GM12891 (cell line): ENCODE results near the gene AP3S1.
"Not testable (repeated sequence)": the region's sequence is repeated elsewhere in the genome, so short reads cannot be mapped to it uniquely, and the experiment has no call there.

Source experiments
- DNase-seq: peaks from one replicate; pipeline ENCODE4 v3.0.0; 2011; ENCODE audit warnings: low spot score; ENCODE audit not compliant: insufficient read length
- FAIRE-seq: peaks from 2 replicates; lab custom pipeline; 2011; peaks lifted over from hg19 to GRCh38; lab: Jason Lieb, UNC
- PAX5 ChIP-seq: IDR thresholded peaks from 2 replicates; pipeline ENCODE4 v1.6.1; 2011; ENCODE audit warnings: low read length, moderate library complexity, mild to moderate bottlenecking; ENCODE audit not compliant: insufficient read depth, severe bottlenecking
- POLR2A ChIP-seq: IDR thresholded peaks from 2 replicates; pipeline ENCODE4 v1.6.1; 2011; ENCODE audit warnings: low read depth, low read length, control low read depth
- POLR2AphosphoS5 ChIP-seq: IDR thresholded peaks from 2 replicates; pipeline ENCODE4 v1.6.1; 2011; ENCODE audit warnings: low read depth, low read length, control low read depth
- POU2F2 ChIP-seq: IDR thresholded peaks from 2 replicates; pipeline ENCODE4 v1.6.1; 2011; ENCODE audit warnings: low read depth, mild to moderate bottlenecking, control low read depth, low read length, moderate library complexity
- SPI1 ChIP-seq: IDR thresholded peaks from 2 replicates; pipeline ENCODE4 v1.6.1; 2011; ENCODE audit warnings: low read depth, low read length, control low read depth
- TAF1 ChIP-seq: IDR thresholded peaks from 2 replicates; pipeline ENCODE4 v1.6.1; 2011; ENCODE audit warnings: low read depth, low read length, control low read depth

The AP3S1 gene

DNA sequence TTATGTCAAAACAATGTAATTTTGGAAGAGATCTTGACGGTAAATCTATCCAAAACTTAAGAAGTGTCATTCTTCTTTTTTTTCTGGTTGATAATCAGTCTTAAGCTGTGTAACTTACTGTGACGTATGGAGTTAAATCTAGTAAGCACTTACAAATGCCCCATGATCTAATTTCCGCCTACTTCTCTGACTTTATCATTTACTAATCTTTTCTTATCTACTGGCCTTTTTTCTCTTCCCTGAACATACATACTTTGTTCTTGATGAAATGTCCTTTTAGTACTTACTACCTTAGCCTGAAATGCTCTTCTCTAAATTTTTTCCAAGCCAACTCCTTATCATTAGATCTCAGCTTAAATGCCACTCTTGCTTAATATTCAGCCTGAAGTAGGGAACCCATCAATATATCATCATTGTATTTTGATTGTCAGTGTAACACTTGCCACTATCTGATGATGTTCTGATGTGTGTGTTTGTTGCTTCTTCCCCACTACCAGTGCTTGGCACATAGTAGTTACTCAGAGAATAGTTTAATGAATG, 27.6 kb downstream of the AP3S1 start:
- no peak for TF ChIP-seq POU2F2
- no peak for TF ChIP-seq PAX5
- TF ChIP-seq POLR2AphosphoS5 = no peak
- TF ChIP-seq TAF1 = no peak
- no peak for TF ChIP-seq SPI1
- no peak for TF ChIP-seq POLR2A
- peak; percentile 71 for FAIRE-seq
- no peak for DNase-seq

DNA sequence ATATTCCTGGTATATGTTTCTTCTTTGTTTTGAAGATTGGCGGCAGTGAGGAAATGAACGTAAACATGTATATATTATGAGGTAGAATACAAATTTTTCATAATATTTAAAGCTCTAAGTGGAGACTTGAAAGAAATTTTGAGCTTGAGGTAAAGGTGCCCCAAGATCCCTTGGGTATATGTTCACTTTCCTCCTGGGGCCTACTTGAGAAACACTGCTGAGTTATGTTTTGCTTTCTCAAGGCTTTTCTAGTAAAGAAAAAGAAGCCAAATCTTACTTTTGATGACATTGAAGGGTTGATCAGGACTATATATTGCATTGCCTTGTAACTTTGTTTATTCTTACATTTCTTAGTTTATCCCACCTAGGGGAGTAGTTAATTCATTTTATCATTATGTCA, 30.7 kb downstream of the AP3S1 start:
- DNase-seq = no peak
- FAIRE-seq = no peak

DNA sequence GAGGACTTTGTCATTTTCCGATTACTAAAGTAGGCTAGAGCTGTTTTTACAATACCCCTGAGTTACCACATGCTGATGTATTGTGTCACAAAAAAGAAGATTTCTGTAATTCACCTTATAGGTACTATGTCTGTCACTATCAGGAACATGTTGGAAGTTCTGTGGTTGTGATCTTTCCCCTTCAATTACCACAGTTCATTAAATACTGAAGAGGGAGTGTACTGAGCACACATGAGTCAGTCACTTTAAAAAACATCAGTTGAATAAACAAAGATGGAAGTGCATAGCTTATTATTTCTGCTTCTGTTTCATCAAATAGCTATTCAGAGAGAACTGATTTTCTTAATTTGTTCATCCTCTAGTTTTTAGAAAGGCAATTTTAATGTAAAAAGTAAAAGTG, 31.7 kb downstream of the AP3S1 start:
- DNase-seq = no peak
- peak; percentile 20 for FAIRE-seq
- TF ChIP-seq POLR2AphosphoS5 = no peak
- no peak for TF ChIP-seq TAF1
- no peak for TF ChIP-seq PAX5
- TF ChIP-seq SPI1 = no peak
- no peak for TF ChIP-seq POLR2A
- no peak for TF ChIP-seq POU2F2

More for the DNA sequence above, 30.7 kb downstream of the AP3S1 start:
- TF ChIP-seq PAX5 = no peak
- no peak for TF ChIP-seq POLR2AphosphoS5
- no peak for TF ChIP-seq POU2F2
- no peak for TF ChIP-seq POLR2A
- TF ChIP-seq SPI1 = no peak
- TF ChIP-seq TAF1 = no peak

DNA sequence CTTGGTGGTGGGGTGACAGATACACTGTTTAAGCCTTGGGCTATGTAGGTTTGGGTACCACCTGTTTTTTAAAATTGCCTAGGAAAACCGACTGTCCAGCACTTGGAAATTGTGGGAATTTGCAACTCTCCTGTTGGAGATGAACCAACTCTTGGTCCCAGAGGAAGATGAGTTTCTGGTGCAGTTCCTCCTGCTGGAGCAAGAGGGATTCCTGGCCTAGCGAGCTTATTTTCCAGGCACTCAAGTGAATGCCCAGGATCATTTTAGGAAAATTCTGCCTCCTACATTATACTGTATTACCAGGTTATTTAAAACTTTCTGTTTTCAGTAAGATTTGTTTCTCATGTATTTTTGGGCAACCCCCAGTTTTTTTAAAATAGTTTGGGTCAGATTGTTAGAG, 33.7 kb downstream of the AP3S1 start:
- no peak for DNase-seq
- TF ChIP-seq POLR2AphosphoS5 (no peak), TAF1 (no peak), POLR2A (no peak), POU2F2 (no peak), SPI1 (no peak), PAX5 (no peak)
- FAIRE-seq = no peak

DNA sequence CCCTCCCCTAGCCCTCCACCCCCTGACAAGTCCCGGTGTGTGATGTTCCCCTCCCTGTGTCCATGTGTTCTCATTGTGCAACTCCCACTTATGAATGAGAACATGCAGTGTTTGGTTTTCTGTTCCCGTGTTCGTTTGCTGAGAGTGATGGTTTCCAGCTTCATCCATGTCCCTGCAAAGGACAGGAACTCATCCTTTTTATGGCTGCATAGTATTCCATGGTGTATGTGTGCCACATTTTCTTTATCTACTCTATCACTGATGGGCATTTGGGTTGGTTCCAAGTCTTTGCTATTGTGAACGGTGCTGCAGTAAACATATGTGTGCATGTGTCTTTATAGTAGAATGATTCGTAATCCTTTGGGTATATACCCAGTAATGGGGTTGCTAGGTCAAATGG, 35.6 kb downstream of the AP3S1 start:
- FAIRE-seq = not testable (repeated sequence)

DNA sequence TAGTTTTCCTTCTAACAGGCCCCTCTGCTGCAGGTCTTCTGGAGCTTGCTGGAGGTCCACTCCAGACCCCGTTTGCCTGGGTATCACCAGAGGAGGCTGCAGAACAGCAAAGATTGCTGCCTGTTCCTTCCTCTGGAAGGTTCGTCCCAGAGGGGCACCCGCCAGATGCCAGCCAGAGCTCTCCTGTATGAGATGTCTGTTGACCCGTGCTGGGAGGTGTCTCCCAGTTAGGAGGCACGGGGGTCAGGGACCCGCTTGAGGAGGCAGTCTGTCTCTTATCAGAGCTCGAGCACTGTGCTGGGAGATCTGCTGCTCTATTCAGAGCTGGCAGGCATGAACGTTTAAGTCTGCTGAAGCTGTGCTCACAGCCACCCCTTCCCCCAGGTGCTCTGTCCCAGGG, 40.7 kb downstream of the AP3S1 start:
- not testable (repeated sequence) for DNase-seq, FAIRE-seq

More for the DNA sequence above, 35.6 kb downstream of the AP3S1 start:
- not testable (repeated sequence) for DNase-seq

DNA sequence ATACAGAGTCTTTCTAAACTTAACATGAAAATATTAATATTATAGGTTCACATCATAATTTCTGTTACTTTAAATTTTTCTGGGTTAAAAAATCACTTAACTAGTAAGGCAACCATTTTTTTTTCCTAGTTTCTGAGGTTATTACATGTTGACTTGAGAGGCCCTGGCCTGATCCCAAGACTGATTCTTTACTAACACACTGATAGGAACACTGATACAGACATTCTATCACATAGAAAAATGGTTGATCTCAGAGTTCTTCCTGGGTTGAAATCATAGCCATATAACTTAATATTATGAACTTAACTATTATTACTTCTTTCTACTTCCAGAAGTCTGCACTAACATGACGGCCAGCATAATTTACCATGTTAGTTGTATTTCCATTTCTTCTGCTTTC, 43.0 kb downstream of the AP3S1 start:
- FAIRE-seq = no peak
- no peak for DNase-seq
- TF ChIP-seq POLR2A (no peak), TAF1 (no peak), PAX5 (no peak), SPI1 (no peak), POLR2AphosphoS5 (no peak), POU2F2 (no peak)

DNA sequence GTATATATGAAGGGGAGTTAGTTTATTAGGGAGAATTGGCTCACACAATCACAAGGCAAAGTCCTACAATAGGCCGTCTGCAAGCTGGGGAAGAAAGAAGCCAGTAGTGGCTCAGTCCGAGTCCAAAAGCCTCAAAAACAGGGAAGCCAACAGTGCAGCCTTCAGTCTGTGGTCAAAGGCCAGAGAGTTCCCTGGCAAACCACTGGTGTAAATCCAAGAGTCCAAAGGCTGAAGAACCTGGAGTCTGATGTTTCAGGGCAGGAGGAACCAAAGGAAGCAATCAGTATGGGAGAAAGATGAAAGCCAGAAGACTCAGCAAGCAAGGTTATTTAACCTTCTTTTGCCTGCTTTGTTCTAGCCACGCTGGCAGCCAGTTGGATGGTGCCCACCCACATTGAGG, 43.5 kb downstream of the AP3S1 start:
- FAIRE-seq, DNase-seq: not testable (repeated sequence)

DNA sequence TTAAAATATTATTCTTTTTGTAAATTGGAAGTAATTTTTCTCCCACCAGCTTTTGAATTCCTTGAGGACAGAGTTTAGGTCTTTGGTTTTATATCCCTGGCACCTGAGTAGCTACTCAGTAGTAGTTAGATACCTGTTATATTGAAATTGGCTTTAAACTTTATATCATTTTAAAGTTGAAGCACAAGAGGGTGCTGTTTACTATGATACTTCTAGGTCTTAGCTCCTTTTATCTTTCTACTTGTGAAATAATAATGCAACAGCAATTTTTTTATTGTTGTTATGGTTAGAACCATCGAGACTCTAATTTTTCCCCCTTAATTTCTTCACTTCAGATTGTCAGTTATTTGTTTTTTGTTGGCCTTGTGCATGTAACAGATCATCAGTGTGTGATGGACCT, 46.3 kb downstream of the AP3S1 start:
- no peak for TF ChIP-seq POLR2A
- no peak for TF ChIP-seq POU2F2
- no peak for TF ChIP-seq POLR2AphosphoS5
- no peak for TF ChIP-seq PAX5
- TF ChIP-seq SPI1 = no peak
- no peak for TF ChIP-seq TAF1
- DNase-seq (no peak), FAIRE-seq (no peak)

DNA sequence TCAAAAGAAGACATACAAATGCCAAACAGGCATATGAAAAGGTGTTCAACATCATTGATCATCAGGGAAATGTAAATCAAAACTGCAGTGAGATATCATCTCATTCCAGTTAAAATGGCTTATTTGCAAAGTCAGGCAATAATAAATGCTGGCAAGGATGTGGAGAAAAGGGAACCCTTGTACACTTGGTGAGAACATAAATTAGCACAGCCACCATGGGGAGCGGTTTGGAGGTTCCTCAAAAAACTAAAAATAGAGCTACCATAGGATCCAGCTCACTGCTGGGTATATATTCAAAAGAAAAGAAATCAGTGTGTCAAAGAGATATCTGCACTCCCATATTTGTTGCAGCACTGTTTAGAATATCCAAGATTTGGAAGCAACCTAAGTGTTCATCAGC, 50.3 kb downstream of the AP3S1 start:
- no peak for DNase-seq
- TF ChIP-seq POLR2AphosphoS5 (no peak), POU2F2 (no peak), PAX5 (no peak), POLR2A (no peak), TAF1 (no peak), SPI1 (no peak)
- FAIRE-seq = no peak

DNA sequence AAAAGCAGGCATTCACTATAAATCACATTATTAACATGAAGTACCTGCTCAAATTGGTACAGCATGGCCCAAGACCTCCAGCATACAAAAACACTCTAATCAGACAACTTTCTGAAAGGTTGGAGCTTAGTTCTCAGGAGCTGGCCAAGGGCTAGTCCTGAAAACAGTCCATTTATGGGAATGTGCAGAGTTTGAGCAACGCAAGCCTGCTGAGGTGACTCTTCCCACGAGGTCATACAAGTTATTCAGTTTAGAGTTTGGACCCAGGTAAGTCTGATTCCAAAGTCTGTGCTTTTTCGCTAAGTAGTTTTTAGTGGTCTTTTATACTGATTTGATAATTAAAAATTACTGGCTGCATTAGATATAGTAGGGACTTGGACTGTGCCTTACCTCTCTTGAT, 52.6 kb downstream of the AP3S1 start:
- FAIRE-seq (peak; percentile 20), DNase-seq (no peak)
- no peak for TF ChIP-seq TAF1
- no peak for TF ChIP-seq POLR2A
- TF ChIP-seq POLR2AphosphoS5 = no peak
- no peak for TF ChIP-seq PAX5
- no peak for TF ChIP-seq SPI1
- TF ChIP-seq POU2F2 = no peak
